GM18861 (cell line): ENCODE results near the gene CDH23.

Experiments
- ATAC-seq: cut with Tn5 transposase; IDR thresholded peaks from one replicate; pipeline ENCODE4 v1.9.1; 2021; ENCODE audit not compliant: unreplicated experiment

The CDH23 gene

DNA sequence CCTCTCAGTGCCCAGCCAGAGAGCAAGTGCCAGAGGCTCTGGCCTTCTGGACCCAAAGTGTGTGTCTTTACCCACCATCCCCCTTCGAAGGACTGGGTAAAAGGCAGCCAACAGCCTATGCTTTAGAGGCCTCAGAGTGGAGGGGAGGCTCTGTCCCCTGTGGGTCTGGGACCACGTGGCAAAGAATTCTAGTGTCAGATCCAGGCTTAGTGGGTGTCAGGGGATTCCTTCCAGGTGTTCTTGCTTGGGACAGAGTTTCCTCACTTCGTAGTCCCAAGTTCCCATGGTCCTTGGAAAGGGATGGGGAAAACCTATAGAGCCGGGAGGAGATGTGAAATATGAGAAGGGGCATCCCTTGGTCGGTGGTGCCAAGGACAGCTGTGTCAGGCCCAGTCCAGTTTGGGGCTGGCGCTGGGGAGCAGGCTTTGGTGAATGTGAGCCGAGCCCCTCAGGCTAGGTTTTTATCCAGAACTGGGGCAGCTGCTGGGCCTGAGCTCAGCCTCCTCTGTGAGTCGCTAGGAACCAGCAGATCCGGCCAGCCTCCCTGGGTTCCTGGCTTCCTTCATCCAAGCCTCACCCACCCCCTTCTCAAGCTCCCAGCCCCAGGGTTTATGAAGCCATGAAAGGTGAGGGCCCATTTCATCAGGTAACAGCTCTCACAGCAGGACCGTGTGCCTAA lies 251.7 kb downstream of the CDH23 start:
- no peak for ATAC-seq

DNA sequence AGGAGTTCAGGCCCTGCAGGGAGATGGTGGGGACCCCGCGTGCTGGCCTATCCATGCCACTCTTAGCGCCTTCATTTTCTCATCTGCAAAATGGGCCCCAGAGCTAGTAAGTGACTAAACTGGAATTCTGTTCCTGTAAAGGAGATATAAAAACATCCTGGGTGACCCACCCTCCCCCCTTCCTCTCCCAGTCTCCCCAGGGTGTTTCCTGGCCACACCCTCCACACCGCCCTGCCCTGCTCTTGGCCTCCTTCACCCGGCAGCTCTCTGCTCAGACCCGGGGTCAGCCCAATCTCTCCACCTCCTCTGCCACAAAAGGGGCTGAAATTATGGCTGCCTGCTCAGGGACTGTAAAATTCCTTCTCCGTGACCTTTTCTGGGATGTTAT lies 252.2 kb downstream of the CDH23 start:
- no peak for ATAC-seq

DNA sequence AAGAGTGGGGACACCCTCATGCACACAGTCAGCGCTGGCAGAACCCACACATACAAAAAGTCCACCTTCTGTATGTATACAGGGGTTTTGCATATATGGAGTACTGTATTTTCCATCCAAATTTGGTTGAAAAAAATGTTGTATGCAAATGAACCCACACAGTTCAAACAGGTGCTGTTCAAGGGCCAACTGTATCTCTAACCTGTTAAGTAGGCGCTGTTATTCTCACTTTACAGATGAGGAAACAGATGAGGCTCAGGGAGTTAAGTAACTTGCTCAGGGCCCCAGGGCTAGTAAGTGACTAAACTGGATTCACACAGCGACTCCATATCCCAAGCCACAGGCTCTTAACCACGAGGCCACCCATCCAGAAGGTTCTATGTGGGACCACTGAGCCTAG lies 252.9 kb downstream of the CDH23 start:
- ATAC-seq, result no peak

DNA sequence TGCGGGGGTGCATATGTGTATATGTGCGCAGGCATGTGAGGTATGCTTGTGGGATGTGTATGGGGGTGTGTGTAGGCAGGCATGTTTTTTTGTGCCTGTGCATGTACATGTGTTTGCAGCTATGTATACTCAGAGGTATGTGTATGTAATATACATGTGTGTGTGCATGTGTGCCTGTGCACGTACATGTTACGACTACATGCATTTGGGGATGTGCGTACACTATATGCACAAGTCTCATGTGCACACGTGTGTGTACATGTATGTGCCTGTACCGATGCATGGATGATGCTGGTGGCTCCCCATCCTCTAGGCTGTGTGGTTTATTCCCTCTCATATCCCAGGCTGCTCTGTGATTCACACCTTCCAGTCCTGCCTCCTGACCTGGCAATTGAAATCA lies 253.7 kb downstream of the CDH23 start:
- no peak for ATAC-seq

DNA sequence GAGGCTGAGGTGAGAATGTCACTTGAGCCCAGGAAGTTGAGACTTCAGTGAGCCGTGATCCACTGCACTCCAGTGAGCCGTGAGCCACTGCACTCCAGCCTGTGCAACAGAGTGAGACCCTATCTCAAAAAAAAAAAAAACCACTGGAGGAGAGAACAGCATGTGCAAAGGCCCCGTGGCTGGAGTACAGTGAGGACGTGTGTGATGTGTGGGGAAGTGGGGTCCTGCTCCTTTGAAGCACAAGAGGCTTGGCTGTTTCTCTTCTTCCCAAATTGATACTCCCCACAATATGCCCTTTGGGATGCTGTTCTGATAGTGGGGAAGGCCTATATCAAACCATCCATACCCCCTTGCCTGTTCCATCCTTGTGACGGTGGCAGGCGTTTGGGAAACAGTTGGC lies 254.7 kb downstream of the CDH23 start:
- no peak for ATAC-seq

DNA sequence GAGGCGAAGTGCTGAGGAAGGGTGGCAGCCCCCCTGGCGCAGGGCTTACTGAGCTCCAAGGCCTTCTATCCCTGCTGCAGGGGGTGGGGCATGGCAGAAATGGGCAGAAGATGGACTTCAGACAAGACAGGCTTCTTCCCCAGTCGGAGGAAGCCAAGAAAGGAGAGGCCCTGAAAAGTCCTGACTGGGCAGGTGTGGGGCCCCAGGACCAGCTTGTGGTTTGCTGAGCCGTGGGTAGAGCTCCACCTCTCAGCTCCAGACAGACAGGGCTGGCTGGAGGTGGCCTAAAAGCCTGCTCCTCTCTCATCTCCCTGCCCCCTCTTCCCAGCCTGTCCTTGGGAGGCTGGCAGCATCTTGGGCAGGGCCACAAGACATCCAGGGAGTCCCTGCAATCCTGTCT lies 255.2 kb downstream of the CDH23 start:
- no peak for ATAC-seq

DNA sequence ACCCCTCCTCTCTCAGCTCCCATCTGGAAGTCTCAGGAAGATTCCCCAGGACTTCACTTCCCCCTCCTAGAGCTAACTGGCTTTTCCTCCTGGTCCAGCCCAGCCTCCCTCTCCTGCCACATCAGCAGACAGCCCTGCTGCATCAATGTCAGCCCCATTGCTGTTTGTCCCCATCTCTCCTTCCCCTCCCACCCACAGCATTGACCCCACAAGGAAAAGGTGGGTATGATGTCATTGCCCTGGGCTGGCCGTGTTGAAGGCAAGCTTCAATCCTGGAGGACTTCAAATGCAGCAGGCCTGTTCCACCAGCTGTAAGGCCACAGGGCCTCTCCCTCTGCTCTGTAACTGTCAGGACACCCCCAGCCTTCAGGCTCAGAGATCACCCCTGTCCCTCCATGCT lies 256.3 kb downstream of the CDH23 start:
- ATAC-seq, result no peak

DNA sequence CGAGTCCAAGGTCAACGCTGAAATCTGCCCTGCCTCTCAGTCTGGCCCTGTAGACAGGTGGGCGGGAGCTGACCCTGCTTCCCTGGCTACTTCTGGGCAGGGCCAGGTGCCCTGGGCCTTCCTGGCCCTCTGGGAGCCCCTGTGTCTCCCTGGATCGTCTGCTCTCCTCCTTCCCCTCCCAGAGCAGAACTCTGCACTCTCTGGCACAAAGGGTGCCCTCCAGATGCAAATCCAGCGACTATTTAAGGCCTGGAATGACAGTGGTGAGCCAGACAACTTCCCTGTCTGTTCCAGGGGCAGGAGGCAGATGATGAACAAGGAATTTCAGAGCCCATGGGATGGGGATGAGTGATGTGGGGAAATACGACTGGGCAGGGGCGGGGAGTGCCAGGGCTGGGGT lies 259.5 kb downstream of the CDH23 start:
- ATAC-seq, result no peak

DNA sequence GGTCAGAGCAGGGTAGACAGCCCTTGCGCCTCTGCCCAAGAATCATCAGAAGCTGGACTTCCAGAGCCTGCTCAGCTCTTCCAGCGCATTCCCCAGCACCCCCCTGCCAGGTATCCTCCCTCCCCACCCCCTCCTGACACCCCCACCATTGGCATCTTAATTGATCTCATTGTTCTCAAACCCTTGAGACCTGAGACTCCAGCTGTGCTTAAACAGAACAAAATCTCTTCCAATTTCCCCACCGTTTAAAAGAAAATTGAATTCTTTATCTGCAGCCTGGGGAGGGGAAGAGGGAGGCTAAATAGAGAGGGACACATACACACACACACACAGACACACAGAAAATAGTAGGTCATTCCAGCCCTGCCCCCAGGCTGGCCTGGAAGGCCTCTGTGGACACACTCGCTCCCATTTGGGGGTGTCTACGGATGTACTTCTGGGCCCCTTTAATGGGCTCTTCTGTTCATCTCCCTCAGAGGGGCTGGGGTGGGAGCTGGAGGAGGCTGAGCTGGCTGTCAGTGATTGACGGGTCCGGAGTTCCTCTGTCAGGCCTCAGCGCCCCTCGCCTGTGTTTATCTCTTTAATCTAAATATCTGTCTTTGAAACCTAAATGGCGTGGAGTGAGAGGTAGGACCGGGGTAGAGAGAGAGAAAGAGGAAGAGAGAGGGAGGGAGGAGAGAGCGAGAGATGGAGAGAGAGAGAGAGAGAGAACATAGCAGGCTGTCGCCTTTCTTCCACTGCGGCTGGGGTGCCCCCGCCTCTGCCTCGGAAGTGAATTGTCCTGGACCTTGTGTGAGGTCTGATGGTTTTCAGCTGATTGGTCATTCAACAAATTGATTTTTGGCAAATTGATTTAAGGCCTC lies 261.1 kb downstream of the CDH23 start:
- ATAC-seq, result no peak

DNA sequence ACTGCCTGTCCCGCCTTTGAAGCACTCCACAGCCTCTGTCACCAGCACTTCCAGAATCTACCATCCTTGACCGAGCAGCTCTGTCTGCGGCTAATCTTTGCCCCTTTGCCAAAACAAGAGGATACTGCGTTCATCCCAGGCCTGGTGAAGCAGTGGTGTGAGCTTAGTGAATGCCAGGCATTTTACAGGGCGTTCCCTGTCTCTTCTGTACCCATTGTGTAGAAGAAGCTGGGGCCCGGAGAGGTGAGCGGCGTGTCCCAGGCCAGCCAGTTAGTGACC lies 261.7 kb downstream of the CDH23 start:
- ATAC-seq, result no peak

DNA sequence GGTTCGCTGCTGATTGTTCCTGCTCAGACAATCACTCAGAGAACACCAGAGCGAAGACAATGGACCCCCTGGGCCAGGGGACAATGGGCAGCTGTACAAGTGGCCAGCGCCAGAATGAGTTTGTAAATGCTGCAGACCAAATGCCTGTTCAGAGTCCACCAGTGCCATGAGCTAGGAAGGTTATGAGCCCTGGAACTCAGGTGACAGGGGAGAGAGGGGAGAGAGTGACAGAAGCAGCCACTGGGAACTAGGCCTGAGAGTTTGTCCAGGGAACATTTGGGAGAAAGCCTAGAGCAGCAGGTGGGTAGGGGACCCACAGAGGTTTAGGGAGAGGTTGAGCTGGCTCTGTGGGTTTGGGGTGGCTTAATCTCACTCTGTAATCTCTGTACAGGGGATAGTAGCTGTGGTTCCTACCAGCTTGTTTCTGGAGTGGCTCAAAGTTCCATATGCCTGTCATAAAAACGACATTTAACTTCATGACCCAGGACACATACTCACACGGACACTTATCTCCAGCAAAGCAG lies 262.5 kb downstream of the CDH23 start:
- no peak for ATAC-seq

DNA sequence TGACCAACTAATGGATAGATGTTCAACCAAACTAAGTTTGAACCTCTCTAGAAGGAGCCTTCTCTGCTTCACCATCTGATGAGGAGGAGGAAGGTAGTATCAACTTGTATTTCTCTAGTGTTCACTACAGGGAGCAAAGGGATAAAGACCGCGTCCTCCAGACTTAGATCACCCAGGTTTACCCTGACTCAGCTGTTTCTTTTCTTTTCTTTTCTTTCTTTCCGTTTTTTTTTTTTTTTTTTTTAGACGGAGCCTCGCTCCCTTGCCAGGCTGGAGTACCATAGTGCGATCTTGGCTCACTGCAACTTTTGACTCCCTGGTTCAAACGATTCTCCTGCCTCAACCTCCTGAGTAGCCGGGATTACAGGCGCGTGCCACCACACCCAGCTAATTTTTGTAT lies 263.0 kb downstream of the CDH23 start:
- no peak for ATAC-seq

DNA sequence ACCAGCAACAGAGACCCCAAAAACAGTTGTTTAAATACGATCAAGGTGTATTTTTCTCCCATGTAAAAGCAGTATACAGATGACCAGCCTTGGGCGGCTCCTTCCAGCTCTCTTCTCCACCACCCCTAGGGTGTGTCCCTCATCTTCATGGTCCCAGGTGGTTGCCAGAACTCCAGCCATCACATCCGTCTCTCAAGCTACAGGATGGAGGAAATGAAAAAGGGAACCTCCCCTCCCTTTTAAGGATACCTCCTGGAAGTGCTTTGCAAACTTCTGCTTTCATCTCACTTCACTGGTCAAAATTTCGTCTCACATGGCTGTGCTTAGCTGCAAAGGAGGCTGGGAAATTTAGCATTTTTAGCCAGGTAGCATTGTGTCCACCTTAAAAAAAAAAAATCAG lies 263.6 kb downstream of the CDH23 start:
- no peak for ATAC-seq

DNA sequence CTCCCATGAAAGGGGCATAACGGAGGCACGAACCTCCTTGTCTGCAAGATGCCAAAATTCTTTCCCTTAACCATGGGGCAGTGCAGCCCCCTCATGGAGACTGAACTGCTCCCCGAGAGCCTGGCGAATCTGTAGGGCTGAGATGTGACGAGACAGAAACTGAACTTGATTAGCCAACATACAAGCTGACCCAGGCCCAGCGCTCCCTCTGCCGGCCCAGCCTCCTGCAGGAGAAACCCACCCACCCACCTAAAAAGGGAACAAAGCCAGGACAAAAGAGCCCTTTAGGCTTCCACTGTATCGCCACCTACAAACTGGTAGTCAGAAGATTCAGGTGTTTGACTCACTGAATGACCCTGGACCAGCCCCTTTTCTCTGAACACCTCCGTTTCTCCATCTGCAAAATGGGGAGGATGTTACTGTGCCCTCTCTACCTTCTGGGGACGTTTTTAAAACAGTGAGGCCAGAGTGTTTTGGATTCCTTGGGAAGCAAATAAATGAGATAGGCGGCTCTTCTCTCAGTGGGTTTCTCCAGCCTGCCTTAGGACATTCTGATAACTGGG lies 264.4 kb downstream of the CDH23 start:
- ATAC-seq, result no peak

DNA sequence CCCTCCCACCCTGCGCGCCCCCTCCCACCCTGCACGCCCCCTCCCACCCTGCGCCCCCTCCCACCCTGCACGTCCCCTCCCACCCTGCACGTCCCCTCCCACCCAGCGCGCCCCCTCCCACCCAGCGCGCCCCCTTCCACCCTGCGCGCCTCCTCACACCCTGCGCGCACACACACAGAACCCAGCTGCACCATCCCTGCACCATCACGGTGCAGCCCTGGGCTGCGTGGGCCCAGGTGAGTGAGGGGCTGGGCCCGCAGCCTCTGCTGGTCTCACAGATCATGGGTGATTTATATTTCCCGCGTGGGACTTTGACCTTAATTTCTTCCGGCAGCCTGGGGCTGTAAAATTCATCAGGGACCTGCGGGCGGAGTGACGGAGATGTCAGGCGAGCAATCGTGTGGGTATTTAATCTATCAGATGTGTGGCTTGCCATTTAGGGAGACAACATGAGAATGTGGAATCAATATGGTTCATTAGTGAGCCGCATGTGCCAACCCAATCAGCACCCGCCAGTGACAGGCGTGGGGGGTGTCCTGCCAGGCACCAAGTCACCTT lies 265.1 kb downstream of the CDH23 start:
- ATAC-seq, result no peak

DNA sequence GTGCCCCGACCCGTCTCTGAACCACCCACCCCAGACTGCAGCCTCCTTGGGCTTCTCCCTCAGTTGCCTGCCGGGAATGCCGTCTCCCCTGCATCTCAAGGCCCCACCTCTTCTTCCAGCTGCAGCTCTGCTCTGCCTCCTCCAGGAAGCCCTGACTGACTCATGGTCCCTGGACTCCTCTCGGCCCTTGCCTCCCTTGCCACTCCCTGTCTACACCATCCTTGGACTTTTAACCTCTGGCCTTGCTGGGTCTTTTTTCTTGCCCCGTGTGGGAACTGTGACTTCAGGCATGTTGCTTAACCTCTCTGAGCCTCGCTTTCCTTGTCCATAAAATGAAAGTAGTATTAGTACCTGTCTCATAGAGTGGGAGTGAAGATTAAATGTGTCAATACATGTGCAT lies 266.6 kb downstream of the CDH23 start:
- no peak for ATAC-seq

DNA sequence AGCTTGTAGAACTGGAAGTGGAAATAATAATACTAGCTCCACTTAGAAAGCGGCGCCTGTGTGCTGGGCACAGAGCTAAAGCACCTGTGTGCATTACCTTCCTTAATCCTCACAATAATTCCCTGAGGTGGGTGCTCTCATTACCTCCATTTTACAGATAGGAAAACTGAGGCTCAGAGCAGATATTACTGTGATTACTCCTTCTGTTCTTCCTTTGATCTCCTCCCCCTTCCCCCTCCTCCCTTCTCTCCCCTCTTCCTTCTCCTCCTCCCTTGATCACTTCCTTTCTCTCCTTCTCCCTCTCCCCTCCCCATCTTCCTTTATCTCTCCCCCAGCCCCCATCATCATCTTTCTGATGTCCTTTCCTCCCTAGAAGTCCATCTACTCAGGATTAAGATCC lies 267.9 kb downstream of the CDH23 start:
- ATAC-seq, result no peak

DNA sequence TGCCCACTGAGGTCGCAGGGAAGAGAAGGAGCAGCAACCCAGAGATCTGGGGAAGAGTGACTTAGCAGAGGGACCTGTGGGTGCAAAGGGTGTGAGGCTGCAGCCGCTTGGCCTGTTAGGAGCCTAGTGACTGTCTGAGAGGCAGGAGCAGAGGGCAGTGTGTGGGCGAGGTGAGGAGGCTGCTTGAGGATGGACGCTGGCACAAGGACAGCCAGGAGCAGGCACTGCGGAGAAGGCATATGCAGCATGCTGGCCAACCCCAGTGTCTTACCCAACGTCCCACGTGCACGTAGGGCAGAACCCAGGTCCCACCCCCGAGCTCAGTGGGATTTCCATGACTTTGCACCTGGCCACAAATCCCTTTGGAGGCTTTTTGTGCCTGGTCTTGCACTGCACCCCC lies 268.7 kb downstream of the CDH23 start:
- no peak for ATAC-seq

DNA sequence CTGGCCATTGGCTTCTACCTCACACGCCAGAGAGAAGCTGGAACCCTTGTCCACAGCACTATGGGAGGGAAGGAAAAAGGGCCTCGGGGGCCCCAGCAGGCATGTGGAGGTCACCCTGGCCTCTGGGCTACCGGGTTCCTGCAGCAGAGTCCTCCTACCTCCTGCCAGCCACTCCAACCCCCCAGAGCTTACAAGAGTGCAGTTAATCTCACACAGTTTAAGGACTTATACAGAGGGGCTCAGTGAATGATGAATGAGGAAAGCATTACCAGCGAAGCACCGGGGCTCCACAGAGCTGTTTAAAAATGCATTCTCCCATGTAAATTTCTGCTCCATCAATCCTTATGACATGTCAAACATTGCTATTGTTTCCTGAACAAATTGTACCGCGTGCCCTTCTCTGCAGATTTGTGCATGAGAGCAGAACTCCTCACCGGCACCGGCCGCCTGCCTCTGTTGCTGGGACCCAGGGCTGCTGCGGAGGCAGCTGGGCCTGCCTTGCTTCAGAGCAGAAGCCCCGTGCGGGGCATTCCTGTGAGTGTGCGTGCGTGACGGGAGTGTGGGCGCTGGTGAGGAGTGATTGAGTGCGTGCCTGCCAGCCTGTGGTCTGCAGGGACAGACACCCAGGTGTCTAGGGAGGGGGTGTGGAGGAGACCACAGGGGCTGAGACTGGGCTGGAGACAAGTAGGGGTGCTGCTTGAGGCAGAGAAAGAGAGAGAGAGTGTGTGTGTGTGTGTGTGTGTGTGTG lies 270.1 kb downstream of the CDH23 start:
- no peak for ATAC-seq

DNA sequence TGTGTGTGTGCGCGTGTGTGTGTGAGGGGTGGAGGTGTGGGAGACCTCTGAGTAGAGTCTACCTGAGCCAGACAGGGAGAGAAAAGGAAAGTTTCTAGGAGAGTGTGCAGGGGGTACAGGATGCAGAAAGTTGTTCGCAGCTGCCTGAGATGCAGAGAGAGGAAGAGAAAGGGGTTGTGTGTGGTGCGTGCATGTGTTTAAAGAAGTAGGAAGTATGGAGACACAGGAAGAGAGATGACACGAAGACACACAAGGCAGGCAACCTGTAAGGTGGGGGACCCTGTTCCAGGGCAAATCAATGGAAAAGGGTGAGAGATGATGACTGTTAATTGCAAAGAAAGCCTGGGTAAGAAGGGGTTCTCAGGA lies 270.6 kb downstream of the CDH23 start:
- no peak for ATAC-seq
